NCI-H1092 (cell line): ENCODE measurements around the gene PPM1M.
A peak's percentile ranks its signal among the peaks of the same experiment; 100 is the strongest.

Source experiments
- DNase-seq: peaks from one replicate; lab custom pipeline; 2025; lab: John Stamatoyannopoulos, UW

Gene PPM1M, protein sequence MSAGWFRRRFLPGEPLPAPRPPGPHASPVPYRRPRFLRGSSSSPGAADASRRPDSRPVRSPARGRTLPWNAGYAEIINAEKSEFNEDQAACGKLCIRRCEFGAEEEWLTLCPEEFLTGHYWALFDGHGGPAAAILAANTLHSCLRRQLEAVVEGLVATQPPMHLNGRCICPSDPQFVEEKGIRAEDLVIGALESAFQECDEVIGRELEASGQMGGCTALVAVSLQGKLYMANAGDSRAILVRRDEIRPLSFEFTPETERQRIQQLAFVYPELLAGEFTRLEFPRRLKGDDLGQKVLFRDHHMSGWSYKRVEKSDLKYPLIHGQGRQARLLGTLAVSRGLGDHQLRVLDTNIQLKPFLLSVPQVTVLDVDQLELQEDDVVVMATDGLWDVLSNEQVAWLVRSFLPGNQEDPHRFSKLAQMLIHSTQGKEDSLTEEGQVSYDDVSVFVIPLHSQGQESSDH

DNA sequence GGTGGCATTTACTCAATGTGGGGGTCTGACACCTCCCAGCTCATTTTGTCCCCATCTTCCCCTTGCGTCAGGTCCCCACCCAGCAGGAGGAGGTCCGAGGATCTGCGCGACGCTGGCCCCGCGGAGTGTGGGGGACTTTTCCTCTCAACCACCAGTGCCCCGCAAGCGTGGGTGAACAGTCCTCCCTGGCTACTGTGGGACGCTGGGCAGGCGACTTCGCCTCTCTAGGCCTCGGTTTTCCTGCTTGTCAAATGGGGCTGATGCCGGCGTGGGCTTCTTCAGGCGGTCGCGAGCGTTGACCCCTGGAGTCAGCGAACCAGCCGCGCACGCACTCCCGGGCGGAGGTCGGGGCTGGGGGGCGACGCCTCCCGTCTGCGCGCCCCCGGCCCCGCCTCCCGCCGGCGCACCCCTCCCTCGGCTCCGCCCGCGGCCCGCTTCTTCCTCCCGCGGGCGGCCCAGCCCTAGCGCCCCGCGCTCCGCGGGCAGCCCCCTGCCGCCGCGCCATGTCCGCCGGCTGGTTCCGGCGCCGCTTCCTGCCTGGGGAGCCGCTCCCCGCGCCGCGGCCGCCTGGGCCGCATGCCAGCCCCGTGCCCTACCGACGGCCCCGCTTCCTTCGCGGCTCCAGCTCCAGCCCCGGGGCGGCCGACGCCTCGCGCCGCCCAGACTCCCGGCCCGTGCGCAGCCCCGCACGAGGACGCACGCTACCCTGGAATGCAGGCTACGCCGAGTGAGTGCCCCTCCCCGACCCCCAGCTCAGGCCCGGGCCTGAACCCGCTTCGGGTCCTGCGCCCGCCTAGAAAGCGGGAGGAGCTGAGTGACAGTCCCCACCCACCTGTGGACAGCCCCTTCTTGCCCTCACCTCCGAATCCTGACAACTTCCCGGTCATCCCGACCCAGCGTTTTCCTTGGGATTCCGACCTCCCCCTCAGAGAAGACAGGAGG, at the start of gene PPM1M:
PPM1M (plus strand) TSS at position 438 of the 942 bp plus-strand sequence; CDS start at position 504, 66 bp downstream.
- DNase-seq: no peak

DNA sequence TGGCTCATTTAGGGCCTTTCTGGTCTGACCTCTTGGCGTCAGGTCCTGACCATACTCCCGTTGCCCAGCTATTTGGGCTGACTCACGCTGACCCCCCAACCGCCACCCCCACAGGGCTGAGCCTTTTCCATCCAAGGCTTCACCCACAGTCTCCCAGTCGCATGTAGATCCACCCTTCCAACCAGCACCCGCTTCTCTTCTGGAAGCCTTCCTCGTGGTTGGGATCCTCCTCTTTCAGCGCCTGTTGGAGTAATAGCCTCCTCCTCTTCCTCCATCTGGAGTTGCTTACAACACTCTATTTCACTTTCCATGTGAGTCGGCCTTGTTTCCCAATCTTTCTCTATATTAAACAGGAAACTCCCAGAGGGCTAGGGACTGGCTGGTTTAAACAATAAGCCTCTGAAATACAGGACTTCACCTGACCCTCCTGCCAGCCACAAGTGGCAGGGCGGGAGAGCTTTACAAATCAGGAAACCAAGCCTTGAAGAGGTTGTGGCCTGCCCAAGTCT, 49.7 kb upstream of the PPM1M start:
- DNase-seq: no peak

DNA sequence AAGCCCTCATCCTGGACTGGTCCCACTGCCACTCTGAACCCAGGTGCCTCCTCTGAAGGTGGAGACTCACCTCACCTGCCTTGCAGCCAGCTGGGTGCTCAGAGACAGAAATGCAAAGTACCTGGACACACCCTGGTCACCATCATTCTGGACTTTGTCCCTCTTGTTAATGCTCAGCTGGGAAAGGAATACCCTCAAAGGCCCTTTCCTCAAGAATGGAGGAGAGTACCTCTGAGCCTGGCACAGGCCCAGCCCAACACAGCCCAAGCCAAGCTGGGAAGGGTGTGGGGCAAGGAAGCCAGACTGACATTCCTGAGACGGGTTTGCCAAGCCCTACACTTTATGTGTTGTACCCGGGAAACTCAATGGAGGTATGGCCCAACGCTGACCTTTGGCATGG, 48.6 kb upstream of the PPM1M start:
- DNase-seq: no peak

DNA sequence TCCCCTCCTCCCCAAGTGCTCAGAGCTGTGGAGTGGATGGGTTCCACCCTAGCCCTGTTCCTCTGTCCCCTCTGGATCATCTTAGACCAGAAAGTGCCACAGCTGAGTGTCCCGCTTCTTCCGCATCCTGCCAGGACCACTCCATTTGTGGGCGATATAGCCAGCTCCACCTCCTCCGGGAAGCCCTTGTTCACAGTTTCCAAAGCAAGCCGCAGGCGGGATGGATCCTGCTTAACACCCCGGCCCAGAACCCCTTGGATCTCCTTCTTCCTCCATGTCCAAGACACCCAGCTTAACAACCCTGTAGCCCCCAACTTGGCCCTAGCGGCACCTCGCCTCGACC, 48.1 kb upstream of the PPM1M start:
- DNase-seq: no peak

DNA sequence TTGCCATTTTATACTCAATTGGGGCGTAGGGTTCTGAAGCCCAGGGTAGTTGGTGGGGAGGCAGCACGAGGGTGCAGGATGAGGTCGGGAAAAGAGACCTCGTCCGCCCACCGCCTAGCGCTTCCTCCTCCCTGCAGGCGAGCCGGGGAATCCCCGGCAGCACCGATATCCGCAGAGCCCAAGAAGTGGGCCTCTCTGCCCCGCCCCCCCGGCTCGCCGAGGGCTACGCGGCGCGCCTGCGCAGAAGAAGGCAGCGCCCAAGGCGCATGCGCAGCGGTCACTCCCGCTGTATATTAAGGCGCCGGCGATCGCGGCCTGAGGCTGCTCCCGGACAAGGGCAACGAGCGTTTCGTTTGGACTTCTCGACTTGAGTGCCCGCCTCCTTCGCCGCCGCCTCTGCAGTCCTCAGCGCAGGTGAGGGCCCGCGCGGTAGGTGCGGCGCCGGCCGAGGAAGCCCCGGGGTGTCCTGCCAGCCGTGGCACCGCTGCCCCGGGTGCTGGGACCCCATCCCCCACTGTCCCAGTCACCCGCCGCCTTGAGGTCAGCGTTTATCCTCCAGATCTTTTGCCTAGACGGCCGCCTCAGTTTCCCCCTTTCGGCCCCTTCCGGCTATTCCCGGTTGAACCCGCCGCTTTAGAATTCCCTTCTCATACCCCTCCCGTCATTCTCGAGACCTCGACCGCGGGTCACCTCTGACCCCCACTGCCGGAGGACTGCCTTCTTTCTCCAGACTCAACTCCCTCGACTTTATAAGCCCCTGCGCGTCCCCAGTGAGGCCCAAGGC, 47.5 kb upstream of the PPM1M start, which contains the start of gene ALAS1:
ALAS1 (plus strand) TSS at position 319 of the 784 bp plus-strand sequence. CDS start 1,082 bp downstream, outside the sequence.
- DNase-seq: peak; percentile 75

DNA sequence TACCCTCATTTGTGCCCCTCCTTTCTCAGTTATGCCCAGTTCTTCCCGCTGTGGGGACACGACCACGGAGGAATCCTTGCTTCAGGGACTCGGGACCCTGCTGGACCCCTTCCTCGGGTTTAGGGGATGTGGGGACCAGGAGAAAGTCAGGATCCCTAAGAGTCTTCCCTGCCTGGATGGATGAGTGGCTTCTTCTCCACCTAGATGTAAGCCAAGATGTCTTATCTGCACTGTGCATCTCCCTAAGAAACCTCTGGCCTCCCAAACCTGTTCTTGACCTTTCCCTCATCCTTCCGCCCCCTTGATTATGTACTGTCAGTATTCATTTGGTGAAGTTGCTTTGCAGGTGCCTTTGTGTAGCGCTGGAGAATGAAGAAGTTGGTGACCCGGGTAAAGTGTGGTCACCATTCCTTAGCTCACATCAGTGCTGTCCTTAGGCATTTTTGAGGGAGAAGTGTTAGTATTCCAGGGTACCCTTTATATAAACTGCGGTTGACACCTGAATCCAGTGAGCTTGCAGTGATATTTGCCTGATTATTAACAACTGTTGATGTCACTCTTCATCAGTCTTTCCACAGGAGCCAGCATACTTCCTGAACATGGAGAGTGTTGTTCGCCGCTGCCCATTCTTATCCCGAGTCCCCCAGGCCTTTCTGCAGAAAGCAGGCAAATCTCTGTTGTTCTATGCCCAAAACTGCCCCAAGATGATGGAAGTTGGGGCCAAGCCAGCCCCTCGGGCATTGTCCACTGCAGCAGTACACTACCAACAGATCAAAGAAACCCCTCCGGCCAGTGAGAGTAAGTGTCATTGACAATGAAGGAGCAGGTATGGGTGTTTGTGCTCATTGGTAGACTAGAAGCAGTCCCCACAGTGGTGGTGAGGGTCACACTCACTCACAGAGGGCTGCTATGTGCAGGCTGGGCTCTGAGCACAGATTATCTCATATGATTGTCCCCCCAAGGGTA, 46.6 kb upstream of the PPM1M start:
- no peak for DNase-seq

DNA sequence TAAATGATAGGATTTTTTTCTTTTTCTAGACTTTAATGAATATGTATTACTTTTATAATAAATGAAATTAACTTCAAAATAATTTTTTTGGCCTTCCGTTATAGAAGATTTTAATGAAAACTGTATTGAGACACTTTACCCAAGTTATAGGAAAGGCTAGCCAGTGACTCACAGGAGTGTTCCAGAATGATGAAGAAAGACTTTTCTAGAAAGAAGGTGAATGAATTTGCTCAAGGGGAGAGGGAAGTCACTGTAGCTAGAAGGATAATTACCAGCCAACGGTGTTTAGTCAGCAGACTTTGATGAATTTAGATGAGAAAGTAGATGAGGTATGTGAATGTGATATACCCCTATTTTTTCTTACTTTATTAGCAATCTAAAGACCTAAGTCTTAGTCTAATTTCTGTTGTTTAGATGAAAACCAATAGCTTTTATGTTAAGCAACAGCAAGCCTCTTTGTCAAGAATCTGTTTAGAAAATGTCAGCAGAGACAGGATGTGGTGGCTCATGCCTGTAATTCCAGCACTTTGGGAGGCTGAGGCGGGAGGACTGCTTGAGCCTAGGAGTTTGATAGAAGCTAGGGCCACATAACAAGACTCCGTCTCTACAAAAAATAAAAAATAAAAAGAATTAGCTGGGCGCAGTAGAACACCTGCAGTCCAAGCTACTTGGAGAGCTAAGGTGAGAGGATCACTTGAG, 44.4 kb upstream of the PPM1M start:
- DNase-seq: no peak

DNA sequence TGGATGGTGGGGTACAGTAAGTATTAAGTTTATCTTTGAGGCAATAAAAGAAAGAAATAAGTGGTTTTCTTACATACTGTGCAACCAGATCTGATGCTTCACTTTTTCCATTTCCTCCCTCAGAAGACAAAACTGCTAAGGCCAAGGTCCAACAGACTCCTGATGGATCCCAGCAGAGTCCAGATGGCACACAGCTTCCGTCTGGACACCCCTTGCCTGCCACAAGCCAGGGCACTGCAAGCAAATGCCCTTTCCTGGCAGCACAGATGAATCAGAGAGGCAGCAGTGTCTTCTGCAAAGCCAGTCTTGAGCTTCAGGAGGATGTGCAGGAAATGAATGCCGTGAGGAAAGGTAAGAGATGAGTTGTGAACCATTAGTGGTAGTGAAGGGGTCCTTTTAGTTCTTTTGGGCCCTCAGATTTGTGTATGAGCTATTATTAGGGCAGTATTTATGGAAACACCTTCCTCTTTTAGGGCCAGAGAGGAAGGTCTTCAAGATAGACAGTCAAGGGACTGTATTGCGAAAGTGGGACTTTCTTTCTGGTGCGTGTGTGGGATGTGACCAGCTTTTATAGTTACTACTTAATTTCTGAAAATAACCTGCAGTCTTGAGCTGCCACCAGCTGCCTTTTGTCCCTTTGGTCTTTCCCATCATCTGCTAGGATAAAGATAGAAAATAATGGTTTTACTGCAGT, 43.0 kb upstream of the PPM1M start:
- no peak for DNase-seq

DNA sequence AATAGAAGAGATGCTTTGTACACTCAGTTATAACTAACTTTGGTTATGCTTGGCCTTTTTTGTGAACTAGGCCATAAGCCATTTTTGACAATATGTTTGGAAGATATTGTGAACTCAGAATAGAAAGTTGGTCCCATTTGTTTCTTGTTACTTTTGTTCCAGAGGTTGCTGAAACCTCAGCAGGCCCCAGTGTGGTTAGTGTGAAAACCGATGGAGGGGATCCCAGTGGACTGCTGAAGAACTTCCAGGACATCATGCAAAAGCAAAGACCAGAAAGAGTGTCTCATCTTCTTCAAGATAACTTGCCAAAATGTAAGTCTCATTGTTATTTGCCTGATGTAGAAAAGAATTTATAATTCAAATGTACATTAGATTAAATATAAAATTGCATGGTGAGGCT, 41.9 kb upstream of the PPM1M start:
- no peak for DNase-seq

DNA sequence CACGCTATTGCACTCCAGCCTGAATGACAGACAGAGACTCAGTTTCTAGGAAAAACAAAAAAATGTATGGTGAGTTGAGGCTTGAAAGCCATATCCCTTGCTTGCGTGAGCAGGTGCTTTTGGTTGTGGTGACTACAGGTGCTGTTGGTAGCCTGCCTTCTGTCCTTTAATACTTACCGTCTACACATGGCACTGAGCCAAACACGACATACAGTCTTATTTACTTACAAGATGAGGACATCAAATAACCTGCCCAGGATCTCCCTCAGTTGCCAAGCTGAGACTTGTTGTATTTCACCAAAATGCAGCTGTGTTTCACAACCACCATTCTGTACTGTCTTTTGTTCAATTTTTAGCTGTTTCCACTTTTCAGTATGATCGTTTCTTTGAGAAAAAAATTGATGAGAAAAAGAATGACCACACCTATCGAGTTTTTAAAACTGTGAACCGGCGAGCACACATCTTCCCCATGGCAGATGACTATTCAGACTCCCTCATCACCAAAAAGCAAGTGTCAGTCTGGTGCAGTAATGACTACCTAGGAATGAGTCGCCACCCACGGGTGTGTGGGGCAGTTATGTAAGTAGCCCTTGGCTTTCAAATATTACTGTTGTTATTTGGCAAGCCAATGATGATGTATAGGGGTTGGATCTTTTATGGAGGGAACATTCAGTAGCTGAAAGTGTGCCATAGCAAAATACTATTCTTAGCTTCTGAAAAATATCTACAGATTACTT, 41.1 kb upstream of the PPM1M start:
- DNase-seq: peak; percentile 12

DNA sequence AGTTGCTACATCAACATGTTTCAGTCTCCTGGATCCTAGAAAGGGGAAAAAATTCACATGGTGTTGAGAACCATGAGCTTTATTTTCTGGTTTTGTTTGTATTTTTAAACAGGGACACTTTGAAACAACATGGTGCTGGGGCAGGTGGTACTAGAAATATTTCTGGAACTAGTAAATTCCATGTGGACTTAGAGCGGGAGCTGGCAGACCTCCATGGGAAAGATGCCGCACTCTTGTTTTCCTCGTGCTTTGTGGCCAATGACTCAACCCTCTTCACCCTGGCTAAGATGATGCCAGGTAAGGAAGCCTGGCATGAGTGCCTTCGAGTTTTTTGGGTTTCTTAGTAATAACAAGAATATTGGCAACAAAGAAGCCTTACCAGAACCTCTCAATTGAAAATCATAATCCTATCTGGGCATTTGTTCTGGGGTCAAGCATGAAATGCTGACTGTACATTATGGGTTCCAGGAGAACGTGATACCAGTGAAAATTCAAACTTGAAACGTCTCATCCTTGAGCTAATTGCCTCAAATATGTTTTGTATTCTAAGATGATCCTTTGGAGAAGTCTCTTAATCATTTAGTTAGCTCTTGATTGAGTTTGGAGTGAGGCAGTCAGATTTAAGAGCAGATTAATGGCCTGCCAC, 39.7 kb upstream of the PPM1M start:
- no peak for DNase-seq

DNA sequence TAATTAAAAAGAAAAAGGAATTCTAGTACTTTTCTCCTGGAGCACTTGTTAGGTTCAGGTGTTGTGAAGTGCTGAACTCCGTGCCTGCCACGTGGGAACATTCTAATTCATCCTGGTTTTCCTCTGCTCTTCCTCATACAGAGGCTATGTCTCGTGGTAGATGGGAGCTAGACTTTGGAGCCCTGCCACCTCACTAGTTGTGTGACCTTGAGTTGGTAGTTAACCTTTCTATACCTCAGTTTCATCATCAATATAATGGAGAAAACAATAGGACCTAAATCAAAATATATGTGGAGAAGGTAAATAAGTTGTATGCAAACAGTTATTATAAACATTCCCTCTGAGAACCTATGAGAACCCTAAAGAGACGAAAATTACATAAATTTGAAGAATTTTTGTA, 37.0 kb upstream of the PPM1M start:
- no peak for DNase-seq

DNA sequence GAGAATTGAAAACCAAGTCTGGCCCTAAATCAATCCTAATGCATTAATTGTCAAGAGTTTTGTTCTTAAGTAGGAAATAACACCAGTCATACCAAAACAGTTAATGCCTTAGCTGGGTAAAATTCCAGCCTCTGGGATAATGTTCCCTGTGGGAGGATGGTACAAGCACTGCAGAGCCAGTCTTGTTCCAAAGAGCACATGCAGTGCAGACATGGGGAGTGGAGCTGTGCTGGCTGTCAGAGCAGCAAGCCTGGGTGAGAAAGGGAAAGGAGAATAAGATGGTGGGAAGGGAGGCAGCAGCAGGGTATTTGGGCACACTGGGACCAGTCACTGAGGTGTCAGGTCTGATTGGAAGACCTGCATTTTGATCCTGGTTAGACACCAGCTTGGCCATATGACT, 35.5 kb upstream of the PPM1M start:
- DNase-seq: no peak

DNA sequence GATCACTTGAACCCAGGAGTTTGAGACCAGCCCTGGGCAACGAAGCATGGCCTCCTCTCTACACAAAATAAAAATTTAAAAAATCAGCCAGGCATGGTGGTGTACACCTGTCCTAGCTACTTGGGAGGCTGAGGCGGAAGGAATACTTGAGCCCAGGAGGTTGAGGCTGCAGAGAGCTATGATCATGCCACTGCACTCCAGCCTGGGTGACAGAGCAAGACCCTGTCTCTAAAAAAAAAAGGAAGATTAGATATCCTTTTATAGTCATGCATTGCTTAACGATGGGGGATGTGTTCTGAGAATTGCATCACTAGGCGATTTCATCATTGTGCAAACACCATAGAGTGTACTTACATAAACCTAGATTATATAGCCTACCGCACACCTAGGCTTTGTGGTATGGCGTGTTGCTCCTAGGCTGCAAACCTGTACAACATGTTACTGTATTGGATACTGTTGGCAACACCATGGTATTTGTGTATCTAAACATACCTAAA, 35.0 kb upstream of the PPM1M start:
- no peak for DNase-seq

DNA sequence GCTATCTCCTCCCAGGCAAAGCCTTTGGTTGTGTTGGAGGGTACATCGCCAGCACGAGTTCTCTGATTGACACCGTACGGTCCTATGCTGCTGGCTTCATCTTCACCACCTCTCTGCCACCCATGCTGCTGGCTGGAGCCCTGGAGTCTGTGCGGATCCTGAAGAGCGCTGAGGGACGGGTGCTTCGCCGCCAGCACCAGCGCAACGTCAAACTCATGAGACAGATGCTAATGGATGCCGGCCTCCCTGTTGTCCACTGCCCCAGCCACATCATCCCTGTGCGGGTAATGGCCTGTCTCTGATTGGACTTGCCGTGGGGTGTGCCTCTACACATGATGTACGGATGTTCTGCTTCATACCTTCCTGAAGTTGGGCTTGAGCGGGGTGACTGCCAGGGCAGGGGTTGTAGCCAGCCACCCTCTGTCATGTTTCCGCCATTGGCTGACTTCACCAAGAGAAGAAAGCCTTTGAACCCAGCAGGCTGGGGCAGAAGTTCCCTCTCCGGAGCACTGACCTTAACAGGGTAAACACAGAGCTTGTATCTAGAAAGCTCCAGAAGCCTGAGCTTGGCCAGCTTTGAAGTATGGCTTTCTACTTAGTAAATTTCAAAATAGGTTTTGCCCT, 34.2 kb upstream of the PPM1M start:
- no peak for DNase-seq

DNA sequence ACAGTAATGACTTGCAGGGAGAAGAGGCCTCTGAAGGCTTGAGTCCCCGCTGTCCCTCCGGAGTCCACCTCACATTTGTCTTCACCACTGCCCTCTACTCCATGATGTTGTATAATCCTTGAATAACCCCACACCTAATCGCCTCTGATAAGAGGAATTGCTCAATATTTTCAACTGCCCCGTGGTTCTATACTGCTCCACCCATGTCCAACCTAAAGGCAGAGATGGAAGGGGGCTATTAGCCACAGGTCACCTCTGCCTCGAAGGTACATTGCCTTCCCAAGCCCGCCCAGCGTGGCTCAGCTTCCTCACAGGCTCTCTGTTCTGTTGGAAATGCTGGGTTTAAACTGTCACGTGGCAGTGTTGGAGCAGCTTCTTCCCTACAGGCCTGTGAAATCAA, 32.6 kb upstream of the PPM1M start:
- DNase-seq: no peak

DNA sequence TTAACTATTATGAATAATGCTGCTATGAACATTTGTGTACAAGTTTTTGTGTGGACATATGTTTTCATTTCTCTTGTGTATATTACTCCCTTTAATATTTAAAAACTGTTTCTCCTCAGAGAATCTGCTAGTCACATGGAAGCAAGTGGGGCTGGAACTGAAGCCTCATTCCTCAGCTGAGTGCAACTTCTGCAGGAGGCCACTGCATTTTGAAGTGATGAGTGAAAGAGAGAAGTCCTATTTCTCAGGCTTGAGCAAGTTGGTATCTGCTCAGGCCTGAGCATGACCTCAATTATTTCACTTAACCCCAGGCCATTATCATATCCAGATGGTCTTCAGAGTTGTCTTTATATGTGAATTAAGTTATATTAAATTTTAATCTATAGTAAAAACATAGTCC, 31.7 kb upstream of the PPM1M start:
- DNase-seq: no peak

DNA sequence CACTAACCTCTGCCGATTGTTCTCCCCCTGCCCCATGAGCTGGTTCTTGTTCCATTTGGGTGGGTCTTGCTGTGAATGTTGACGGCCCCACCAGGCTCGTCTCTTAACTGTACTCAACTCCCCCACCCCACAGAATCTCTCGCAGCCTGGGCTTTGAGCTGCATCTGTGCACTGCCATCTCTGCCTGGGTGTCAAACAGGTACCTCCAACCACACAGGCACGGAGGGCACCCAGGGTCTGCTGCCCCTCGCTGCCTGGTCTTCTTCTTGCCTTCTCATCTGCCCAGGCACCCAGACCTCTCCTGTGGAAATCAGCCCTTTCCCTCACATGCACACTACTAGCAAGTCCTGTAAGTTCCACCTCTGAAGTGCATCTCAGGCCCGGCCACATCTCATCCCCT, 30.2 kb upstream of the PPM1M start:
- no peak for DNase-seq
